ENCODE results near the gene ADAP1.
"Not testable (repeated sequence)": the region's sequence is repeated elsewhere in the genome, so short reads cannot be mapped to it uniquely, and the experiment has no call there.

ADAP1 gene

DNA sequence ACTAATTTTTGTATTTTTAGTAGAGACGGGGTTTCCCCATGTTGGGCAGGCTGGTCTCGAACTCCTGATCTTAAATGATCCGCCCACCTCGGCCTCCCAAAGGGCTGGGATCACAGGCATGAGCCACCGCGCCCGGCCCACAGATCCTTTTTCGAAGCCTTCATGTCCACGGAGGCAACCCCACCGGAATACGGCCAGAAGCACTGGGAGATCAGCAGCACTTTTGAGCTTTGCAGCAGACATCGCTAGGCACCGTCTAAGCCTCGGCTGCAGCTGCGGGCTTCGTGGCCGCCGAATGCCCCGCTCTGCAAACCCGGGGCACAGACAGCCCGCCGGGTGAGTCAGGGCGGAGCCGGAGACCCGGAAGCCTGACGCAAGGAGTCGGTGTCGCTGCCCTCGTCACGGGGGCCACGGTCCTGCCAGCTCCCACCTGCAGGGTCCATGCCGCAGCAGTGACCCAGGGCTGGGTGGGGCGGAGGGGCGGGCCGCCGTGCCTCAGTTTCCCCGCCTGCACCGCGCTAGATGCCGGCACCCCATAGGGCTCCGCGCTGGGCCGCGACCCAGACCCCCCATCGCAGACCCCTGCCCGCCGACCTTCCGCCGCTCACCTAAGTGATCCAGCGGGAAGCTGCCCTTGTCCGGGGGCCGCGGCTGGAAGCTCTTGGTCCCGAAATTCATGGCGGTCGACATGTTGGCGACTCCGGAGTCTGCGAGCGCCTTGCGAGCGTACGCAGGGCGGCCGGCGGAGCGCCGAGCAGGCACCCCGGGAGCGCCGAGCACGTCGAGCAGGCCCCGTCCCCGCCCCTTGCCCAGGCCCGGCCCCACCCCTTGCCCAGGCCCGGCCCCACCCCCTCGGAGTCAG, 20.6 kb upstream of the ADAP1 start, which contains the start of gene COX19:
TSS of gene COX19 (minus strand) at position 730 of the 862 bp plus-strand sequence. CDS start at position 690, 40 bp downstream.
- DNase-seq (ENCODE audit: low spot score): peak; percentile 92

DNA sequence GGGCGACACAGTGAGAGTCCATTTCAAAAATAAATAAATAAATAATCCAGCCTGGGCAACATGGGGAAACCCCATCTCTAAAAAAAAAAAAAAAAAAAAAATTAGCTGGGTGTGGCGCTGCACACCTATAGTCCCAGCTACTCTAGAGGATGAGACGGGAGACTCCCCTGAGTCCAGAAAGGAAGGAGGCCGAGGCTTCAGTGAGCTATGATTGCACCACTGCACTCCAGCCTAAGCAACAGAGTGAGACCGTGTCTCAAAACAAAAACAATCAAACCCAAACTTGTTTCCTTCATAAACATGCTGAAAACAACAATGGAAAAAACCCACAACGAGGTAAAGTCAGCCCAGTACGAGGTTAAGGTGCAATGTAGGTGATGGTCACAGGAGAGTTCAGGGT, 19.7 kb upstream of the ADAP1 start:
- DNase-seq (ENCODE audit: low spot score): no peak

- DNase-seq (ENCODE audit: low spot score): no peak
These were observed 18.8 kb upstream of the ADAP1 start for GRCh38 chr7:973312-973711.

DNA sequence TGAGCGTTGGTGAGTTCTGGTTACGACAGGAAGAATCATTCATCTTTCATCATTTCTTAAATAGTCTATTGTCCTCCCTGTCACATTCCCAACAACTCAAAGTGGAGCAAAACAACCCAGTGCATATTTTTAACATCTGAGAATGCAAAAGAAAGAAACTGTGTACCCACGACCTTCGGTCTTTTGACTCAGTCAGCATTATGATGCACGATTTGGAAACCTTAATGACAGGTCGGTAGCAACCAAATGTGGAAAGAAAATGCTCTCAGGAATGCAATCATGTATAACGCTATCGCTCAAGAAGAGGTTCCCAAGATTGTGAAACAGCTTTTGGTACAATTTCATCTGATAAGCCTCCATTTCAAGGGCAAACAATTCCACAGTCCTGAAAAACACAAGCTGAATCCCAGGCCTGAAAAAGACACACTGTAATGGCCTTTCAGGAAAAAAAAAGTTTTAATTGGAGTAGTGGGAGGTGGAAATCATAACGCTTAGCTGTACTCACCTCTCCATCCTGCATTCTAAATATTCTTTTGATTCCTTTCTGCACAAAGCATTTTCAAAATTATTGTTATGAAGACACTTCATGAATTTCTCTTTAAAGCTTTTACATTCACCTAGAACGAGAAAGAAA, 18.3 kb upstream of the ADAP1 start:
- DNase-seq (ENCODE audit: low spot score): no peak

- no peak for DNase-seq (ENCODE audit: low spot score)
These were observed 17.6 kb upstream of the ADAP1 start for GRCh38 chr7:972110-972509.

GRCh38 chr7:970744-971143, 16.3 kb upstream of the ADAP1 start:
- no peak for DNase-seq (ENCODE audit: low spot score)

- DNase-seq (ENCODE audit: low spot score): no peak
These were observed 14.9 kb upstream of the ADAP1 start for GRCh38 chr7:969403-969802.

DNA sequence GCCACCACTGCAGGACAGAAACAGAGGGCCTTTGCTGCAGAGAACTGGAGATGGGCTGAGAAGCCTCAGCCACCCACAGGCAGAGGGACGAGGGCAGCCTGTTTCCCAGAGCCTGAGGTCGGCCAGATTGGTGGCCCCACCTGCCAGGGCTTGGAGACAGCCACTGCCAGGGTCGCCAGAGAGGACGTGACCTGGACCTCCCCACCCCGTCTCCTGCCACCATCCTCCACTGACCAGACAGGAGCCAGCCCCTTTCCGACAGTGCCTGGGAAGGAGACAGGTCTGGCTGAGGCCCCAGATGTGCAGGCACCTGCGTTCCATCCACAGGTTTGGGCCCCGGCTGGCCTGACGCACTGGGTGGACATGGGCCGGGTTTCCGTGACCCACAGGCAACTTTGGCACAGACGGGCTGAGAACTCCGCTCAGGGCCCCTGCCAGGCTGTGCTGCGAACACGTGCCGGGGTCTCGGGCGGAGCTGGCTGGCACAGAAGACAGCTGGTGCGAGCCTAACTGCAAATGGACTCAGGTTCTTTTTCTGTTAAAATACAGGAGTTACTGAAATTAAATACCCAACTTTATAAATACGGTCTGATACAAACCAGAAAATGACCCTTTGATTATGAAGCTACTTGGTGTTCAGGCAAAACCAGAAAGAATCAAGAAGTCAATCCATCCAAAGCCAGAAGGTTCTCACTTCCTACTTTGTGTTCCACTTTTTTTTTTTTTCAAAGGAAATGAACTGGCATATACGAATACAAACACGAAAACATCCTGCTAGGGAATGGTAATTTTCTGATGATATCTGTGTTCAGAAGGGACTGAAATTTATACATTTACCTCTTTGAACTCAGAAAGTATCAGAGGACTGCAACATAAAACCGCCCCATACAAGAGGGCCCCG, 14.0 kb upstream of the ADAP1 start:
- DNase-seq (ENCODE audit: low spot score): no peak

DNA sequence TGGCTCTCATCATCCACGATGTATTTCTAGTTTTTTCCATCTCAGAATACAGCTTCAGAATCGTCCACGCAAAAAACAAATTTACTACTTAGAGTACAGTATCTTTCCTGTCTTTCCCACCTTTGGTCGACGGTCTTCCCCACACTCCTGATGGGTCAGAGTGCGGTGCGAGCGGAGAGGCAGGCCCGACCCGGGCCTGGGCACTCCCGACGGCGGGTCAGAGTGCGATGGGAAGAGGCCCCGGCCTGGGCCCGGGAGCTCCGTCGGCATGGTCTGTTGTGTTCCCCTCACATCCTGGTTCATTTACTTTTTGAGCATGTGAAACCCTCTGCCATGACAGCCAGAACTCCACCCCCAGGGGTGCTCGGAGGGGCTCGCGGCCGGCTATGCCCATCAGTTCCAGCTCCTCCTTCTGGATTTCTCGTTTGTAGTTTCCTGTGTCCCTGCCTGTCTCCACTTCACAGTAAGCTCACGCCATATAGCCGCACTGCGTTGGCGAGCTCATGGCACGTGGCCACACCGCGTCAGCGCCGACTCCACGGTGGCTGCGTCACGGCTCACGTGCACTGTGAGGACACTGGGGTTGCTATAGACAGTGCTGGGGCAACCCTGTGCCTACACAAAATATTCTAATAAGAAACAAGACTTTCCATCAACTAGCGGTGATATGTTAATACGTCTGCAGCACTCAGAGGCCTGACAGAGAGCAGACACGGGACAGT, 13.0 kb upstream of the ADAP1 start:
- no peak for DNase-seq (ENCODE audit: low spot score)

DNA sequence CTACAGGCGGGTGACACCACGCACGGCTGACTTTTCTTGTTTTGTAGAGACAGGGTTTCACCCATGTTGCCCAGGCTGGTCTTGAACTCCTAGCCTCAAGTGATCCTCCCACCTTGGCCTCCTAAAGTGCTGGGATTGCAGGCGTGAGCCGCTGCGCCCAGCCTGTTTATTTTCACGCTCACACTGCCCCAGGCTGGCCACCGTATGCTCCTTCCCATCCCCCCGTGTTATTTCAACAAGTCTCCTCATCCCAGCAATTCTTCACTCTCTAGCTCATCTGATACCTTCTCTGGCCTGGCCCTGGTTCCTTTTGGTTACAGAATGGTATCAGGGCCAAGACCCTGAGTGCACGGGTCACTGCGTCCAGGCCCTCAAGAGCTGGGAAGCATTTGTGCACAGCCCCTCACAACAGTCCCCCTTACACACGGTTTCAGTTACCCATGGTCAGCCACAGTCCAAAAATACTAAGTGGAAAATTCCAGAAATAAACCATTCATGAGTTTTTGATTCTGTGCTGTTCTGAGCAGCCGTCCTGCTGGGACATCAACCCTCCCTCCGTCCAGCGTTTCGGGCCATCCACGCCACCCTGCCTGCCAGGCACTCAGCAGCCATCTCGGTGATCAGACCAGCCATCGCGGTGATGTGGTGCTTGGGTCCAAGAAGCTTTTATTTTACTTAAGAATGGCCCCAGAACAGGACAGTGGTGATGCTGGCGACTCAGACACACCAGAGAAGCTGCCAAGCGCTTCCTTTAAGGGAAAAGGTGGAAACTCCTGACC, 12.0 kb upstream of the ADAP1 start:
- DNase-seq (ENCODE audit: low spot score): no peak

DNA sequence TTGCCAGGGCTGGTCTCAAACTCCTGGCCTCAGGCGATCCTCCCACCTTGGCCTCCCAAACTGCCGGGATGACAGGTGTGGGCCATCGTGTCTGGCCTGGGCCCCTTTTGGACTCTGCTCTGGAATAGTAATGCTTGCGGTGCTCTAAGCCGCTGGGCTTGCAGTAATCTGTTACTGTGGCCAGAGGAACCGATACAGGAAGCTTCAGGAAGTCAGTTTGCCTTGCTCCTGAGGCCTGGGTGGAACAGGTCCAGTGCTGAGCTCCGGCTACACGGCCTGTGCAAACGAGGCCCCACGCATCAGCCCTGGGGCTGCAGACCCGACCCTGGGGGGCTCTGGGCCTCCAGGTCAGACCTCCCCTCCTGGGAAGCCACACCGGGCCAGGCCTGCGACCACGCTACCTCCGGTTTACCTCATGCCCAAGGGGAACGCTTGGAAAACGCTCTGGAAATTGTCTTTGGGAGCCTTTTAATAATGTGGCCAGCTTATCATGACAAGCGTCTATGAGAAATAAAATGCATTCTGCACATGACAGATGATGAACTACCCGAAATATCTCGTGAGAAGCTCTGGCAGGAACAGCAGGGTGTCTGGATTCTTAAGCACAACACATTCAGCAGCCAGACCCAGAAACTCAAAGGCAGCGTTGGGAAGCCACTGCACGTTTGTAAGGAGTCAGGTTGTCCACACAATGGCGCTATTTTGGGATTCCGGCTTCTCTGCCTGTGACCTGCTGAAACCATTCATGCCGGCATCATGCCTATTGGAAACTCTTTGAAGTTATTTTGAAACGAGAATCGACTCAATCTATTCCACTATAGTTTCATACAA, 10.1 kb upstream of the ADAP1 start:
- DNase-seq (ENCODE audit: low spot score): no peak

GRCh38 chr7:963236-964078, 9.0 kb upstream of the ADAP1 start:
- DNase-seq (ENCODE audit: low spot score): no peak

DNA sequence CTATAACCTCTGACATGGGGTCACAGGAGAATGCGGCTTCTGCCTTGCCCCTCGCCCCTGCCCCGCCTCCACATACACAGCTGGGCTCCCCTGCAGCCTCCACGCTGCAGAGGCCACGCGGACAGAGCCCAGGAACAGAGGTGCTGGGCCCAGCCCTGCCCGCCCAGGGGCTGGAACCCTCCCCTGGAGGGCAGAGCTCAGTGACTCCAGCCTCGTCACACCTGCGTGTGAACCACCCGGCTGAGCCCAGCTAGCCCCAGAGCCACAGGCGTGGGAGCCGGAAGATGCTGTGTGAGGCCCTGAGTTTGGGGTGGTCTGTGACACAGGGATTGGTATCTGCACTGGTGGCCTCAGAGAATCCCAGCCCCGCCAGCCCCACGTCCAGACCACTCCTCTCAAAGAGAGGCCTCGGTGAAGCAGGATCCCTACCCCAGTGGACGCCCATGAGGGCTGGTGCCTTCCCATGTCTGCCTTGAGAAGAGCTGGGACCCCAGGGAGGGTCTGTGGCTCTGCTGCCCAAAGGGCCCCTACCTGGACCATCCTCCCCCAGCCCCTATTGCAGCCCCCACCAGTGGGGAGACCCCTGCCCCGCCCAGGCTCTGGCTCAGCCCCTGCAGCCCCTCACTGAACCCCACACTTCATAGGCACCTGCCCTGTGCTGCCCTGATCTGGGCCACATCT, 8.1 kb upstream of the ADAP1 start:
- no peak for DNase-seq (ENCODE audit: low spot score)

DNA sequence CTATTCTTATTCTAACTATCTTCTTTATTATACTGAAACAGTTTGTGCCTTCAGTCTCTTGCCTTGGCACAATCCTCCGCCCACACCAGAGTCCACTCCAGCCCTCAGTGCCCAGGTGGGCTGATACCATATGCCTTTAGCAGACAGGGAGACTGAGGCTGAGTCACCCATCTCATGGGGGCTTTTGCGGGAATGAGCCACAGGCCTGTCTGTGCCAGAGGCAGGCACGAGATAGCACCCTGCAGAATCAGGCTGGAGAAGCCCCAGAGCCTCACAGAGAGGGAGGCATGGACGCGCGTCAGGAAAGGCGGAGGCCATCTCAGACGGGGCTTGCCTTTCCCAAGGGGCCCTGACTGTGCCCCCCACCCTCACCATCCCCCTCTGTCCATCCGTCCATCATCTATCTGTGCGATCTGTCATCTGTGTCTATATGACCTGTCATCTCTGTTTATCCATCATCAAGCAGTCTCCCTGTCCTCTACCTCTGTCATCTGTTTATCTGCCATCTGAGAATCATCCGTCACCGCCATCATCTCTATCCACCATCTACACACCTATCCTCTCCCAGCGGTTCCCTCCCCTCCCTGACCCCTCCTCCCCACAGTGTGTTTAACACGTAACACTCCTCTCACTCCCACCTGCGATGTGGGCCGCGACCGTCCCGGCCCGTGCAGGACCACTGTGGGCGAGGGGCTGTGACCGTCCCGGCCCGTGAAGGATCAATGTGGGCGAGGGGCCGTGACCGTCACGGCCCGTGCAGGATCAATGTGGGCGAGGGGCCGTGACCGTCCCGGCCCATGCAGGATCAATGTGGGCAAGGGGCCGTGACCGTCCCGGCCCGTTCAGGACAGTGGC, 7.3 kb upstream of the ADAP1 start:
- no peak for DNase-seq (ENCODE audit: low spot score)

- DNase-seq (ENCODE audit: low spot score): not testable (repeated sequence)
These were observed 6.5 kb upstream of the ADAP1 start for GRCh38 chr7:960972-961371.

- DNase-seq (ENCODE audit: low spot score): no peak
These were observed 5.9 kb upstream of the ADAP1 start for GRCh38 chr7:960269-960871.

DNA sequence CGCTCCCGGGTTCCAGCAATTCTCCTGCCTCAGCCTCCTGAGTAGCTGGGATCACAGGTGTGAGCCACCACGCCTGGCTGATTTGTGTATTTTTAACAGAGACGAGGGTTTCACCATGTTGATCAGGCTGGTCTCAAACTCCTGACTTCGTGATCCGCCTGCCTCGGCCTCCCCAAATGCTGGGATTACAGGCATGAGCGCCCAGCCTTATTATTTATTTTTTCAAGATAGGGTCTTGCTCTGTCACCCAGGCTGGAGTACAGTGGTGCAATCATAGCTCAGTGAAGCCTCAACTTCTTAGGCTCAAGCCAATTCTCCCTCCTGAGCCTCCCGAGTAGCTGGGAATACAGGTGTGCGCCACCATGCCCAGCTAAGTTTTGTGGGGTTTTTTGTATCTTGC, 5.3 kb upstream of the ADAP1 start:
- not testable (repeated sequence) for DNase-seq (ENCODE audit: low spot score)

Measured in activated CD4-positive, alpha-beta T cell treated with anti-CD3 and anti-CD28 coated beads, Interleukin-2, Interleukin-4, amounts not matched to agents 100 ng/mL and 50 ng/mL, durations not matched to agents 16 hours and 8 hours (primary cell).